NCI-H2107 treated with DMSO at 0.1 percent for 48 hours (cell line): Measurements from ENCODE around the gene PRDM8.

Source experiments
- DNase-seq: peaks from one replicate; lab custom pipeline; 2025; ENCODE audit not compliant: unreplicated experiment; lab: John Stamatoyannopoulos, UW

PRDM8 gene

GRCh38 chr4:80183250-80184052 lies 13.9 kb upstream of the PRDM8 start:
- no peak for DNase-seq

GRCh38 chr4:80184053-80184824 lies 13.1 kb upstream of the PRDM8 start:
- peak; percentile 6 for DNase-seq

- DNase-seq, result no peak
Observed at GRCh38 chr4:80184825-80185756, 12.2 kb upstream of the PRDM8 start.

GRCh38 chr4:80185787-80186548 lies 11.3 kb upstream of the PRDM8 start:
- no peak for DNase-seq

GRCh38 chr4:80186676-80187075 lies 10.6 kb upstream of the PRDM8 start:
- DNase-seq, result no peak

- no peak for DNase-seq
Observed at GRCh38 chr4:80187677-80188076, 9.6 kb upstream of the PRDM8 start.

- no peak for DNase-seq
Observed at GRCh38 chr4:80188457-80188800, 8.9 kb upstream of the PRDM8 start.

- DNase-seq, result no peak
Observed at GRCh38 chr4:80188801-80189458, 8.4 kb upstream of the PRDM8 start.

- no peak for DNase-seq
Observed at GRCh38 chr4:80189581-80189955, 7.7 kb upstream of the PRDM8 start.

- no peak for DNase-seq
Observed at GRCh38 chr4:80189956-80190677, 7.2 kb upstream of the PRDM8 start.

- no peak for DNase-seq
Observed at GRCh38 chr4:80192252-80192866, 4.9 kb upstream of the PRDM8 start.

- no peak for DNase-seq
Observed at GRCh38 chr4:80192937-80193336, 4.4 kb upstream of the PRDM8 start.

GRCh38 chr4:80195441-80196140 lies 1.7 kb upstream of the PRDM8 start:
- no peak for DNase-seq

GRCh38 chr4:80196259-80196921 lies 913 bp upstream of the PRDM8 start:
- no peak for DNase-seq

GRCh38 chr4:80197601-80198440 lies 518 bp downstream of the PRDM8 start:
- DNase-seq, result no peak

GRCh38 chr4:80198441-80198837 lies 1.1 kb downstream of the PRDM8 start:
- no peak for DNase-seq

GRCh38 chr4:80199004-80199560 lies 1.8 kb downstream of the PRDM8 start:
- DNase-seq, result no peak
